Ovary (tissue), 3 donors: Measurements from ENCODE around the gene CSRP1.

Experiments used
- POLR2A ChIP-seq: fragments of 450-650 bp; IDR thresholded peaks from one replicate; pipeline ENCODE4 v1.6.1; 2017; ENCODE audit warnings: antibody characterized with exemption, mild to moderate bottlenecking, moderate library complexity
- TF ChIP-seq, protein P1 (sequence below), 3 donors: fragments of 450-650 bp in 2 of 3; fragments of 200-600 bp in 1 of 3; IDR thresholded peaks; one replicate each; pipeline versions ENCODE4 v1.5.1 to v1.8.0; 2016 to 2022; ENCODE audit warnings: antibody characterized with exemption in 3 of 3, mild to moderate bottlenecking in 1 of 3
- donor health status: DM: no; HTN: no; CAD: no.

DNA sequence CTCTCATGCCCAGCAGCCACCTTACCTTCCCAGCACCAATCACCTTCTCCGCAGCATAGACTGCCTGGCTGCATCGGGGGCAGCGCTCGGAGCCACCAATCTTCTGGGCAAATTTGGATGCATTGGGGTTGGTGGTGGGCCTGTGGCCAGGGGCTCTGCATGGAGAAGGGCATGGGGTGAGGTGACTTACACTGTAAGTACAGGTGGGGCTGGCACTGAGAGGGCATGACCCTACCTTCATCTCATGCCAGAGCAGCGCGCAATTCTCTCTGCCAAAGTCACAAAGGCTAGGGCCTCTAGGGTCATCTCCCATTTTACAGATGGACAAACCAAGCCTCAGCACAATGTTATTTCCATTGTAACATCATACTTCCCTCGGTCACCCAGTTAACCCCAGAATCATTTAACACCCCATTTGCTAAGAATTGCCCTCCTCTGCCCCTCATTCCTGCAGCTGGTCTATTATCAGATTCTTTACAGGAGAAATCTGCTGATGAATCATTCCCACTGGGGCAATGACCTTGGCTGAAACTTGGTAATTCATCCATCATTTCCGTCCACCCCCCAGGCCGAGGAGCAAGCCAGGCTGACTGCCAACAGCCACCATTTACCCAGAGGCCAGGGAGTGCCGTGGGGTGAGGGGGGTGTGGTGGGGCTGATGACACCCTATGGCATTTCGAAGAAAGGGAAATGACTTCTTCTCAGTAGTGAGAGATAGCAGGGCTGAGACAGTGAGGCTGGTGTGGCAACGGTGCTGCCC, 17.9 kb downstream of the CSRP1 start:
- TF ChIP-seq POLR2A, result no peak
- TF ChIP-seq, protein P1, sequence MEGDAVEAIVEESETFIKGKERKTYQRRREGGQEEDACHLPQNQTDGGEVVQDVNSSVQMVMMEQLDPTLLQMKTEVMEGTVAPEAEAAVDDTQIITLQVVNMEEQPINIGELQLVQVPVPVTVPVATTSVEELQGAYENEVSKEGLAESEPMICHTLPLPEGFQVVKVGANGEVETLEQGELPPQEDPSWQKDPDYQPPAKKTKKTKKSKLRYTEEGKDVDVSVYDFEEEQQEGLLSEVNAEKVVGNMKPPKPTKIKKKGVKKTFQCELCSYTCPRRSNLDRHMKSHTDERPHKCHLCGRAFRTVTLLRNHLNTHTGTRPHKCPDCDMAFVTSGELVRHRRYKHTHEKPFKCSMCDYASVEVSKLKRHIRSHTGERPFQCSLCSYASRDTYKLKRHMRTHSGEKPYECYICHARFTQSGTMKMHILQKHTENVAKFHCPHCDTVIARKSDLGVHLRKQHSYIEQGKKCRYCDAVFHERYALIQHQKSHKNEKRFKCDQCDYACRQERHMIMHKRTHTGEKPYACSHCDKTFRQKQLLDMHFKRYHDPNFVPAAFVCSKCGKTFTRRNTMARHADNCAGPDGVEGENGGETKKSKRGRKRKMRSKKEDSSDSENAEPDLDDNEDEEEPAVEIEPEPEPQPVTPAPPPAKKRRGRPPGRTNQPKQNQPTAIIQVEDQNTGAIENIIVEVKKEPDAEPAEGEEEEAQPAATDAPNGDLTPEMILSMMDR (IDR thresholded peaks at IDR 0.05), result no peak
